ENCODE results near the gene SRGAP1.

GRCh38 chr12:63885401-63885800, 40.9 kb downstream of the SRGAP1 start:
- TF ChIP-seq RAD21 (CRISPR knock-in tag; IDR thresholded peaks at IDR 0.05) (no peak), ZNF589 (CRISPR knock-in tag; conservative IDR thresholded peaks at IDR 0.05) (no peak), BHLHE40 (IDR thresholded peaks at IDR 0.05; ENCODE audit: low read length) (no peak), CTCF (CRISPR knock-in tag; IDR thresholded peaks at IDR 0.05) (no peak)
